Forelimb muscle (tissue), 1 donor: Measurements from ENCODE around the gene PPP1R14D. TPM values are rescaled to one million over a fixed set of nuclear protein-coding genes. Genes with fewer than 3 reads are reported as not detected.

Source experiments
- polyA plus RNA-seq: library from polyadenylated mRNA; unstranded; fragments of 120-200 nt; gene quantifications from one replicate; pipeline ENCODE4 v1.2.1, GENCODE V29; 2013; ENCODE audit not compliant: insufficient read length

Gene PPP1R14D
- polyA plus RNA-seq, 1 donor, result 0.19 TPM

Other genes with a start within 250 kb of the PPP1R14D start
- gene KNL1, start 234.5 kb downstream of the PPP1R14D start, polyA plus RNA-seq, result 7.5 TPM
- 7.0 TPM for gene RAD51, start 133.5 kb downstream of the PPP1R14D start, polyA plus RNA-seq
- gene RMDN3, start 73.5 kb downstream of the PPP1R14D start, polyA plus RNA-seq, result 20.2 TPM
- gene GCHFR, start 64.6 kb downstream of the PPP1R14D start, polyA plus RNA-seq, result 5.6 TPM
- 1.9 TPM for gene C15orf62, start 58.7 kb downstream of the PPP1R14D start, polyA plus RNA-seq
- gene ZFYVE19, start 21.6 kb downstream of the PPP1R14D start, polyA plus RNA-seq, result 16.1 TPM
- 22.8 TPM for gene DNAJC17, start 21.2 kb downstream of the PPP1R14D start, polyA plus RNA-seq
- gene SPINT1, start 15.3 kb upstream of the PPP1R14D start, polyA plus RNA-seq, result 0.49 TPM
- 0.34 TPM for gene RHOV, start 45.5 kb upstream of the PPP1R14D start, polyA plus RNA-seq
- gene VPS18, start 65.7 kb upstream of the PPP1R14D start, polyA plus RNA-seq, result 9.3 TPM
- gene DLL4, start 100.6 kb upstream of the PPP1R14D start, polyA plus RNA-seq, result 14.1 TPM
- 9.5 TPM for gene CHAC1, start 124.8 kb upstream of the PPP1R14D start, polyA plus RNA-seq